Nucleus accumbens (tissue), 56 donors: ENCODE measurements around the gene CD69.
"Not testable (repeated sequence)": the region's sequence is repeated elsewhere in the genome, so short reads cannot be mapped to it uniquely, and the experiment has no call there.

ENCODE experiments used
- DNase-seq, 56 donors: peaks; one replicate each; lab custom pipeline; 2025; lab: John Stamatoyannopoulos, UW

CD69 gene

DNA sequence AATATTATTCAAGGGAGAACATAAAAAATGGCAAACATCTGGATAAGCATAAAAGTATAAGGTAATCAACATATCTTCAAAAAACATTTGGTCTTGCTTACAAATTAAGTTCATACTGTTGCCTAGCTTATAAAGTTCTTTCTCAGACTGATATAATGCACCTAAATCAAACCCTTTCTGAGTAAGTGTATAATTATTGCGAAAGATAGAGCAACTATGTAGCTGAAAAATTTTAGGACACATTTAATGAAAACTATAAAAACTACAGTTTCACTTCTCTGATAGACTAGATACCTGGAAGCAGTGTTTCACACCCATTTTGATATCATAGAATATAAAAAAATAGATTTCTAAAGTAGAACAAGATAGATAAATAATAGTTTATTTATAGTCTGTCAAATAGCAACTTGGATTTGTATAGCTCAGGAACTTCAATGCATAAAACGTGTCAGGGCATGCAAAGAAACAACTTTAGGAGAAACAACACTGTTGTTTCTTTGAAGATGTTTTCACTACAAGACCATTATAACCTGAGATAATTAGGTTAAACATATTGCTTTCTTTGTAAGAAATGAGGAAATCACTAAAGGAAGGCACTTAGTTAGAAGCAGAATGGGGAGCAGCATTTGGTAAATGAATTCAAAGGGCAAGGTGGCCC, 35.4 kb downstream of the CD69 start:
- DNase-seq = no peak

DNA sequence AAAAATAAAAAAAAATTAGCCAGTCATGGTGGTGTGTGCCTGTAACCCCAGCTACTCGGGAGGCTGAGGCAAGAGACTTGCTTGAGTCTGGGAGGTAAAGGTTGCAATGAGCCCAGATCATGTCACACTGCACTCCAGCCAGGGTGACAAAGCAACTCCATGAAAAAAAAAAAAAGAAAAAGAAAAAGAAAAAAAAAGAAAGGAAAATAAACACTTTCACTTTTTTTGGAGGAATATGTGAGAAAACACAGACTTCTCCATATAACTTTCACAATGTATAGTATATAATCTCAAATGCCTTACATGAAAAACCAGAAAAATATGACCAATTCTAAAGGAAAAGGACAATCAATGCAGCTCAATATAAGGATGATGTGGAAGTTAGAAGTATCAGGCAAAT, 36.7 kb downstream of the CD69 start:
- no peak for DNase-seq

DNA sequence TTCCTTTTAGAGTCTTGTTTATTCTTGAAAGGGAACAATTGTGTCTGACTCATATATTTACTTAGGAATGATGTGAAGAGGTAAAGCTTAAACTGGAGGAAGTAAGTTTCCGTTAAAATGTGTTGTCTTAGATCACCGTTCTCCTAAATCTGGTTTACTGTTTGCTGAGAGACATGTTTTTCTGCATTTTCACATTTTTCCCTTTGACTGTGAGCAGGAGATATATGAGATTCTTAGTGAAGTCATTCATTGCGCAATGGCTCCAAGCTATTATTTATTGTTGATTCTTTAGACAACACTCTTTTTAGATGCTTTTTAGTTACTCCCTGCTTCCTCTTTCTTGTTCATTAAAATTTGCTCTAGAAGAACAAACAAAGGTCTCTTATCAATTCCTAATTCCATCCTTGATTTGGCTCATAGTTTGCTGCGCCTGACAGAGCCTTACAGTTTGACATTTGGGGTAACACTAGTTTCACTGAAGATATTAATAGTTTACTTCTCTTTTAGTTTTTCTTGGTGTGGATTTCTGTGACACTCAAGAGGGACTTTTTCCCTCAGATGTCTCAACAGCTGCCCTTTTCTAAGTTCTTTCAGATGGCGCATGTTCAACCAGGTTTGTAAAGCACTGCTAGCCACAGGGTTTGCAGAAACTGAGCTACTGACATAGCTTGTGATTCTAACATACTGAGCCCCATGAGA, 39.2 kb downstream of the CD69 start:
- no peak for DNase-seq

DNA sequence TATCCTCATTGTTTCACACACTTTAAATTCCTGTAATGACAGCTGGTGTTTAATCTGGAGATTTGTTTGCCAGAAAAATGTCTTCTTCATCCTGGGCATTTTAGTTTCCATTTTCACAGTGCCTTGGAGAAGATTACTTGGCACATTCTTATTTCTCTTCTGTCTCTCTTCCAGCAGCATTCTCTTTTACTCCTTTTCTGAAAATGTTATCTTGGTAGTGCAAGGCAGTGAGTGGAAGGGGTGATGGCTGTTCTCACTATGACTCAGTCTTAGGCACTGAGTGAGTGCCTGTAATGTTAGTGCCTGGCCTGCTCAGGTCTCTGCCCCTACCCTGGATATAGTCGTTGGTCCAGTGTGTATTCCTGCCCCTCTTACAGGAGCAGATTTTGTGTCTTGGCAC, 40.9 kb downstream of the CD69 start:
- DNase-seq = no peak

DNA sequence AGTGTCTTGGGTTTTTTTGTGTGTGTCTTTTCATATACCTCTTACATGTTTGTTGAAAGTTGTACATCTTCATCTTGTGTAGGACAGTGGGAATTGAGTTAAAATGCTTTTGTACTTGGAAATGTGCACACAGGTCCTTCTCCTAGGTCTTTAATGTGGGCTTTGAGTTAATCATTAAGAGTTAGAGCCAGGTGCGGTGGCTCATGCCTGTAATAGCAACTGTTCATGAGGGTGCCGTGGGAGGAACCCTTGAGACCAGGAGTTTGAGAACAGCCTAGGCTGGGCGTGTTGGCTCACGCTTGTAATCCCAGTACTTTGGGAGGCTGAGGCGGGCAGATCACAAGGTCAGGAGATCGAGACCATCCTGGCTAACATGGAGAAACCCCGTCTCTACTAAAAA, 41.7 kb downstream of the CD69 start:
- DNase-seq = no peak

DNA sequence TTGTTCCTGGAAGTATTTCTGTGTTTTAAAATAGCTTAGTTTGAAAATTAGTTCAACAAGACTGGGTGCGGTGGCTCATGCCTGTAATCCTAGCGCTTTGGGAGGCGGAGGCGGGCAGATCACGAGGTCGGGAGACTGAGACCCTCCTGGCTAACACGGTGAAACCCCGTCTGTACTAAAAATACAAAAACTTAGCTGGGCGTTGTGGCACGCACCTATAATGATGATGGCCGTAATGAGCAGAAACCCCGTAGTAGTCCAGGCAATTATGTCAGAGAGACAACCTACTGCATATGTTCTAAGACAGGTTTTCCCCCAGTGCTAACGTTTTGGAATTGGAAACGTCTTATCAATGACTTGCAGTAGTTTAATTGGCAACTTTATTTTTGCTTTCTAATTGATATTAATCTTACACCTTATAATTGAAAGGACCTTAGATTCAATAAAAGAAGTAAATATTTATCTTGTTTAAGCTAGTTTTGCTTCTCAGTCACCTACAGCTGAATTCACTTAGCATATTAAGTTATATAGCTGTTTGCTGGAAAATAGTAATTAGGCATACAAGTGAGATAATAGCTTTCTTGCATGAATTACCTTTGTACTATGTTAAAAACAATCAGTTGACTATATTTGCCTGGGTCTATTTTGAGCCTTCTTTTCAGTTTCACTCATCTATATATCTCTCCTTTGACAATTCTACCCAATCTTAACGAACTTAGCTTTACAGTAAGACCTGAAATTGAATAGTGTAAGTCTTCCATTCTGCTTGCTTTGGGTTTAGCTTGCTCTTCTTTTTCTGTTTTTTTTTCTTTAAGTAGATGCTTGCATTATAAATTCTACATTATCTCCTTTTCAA, 43.4 kb downstream of the CD69 start:
- DNase-seq = no peak

DNA sequence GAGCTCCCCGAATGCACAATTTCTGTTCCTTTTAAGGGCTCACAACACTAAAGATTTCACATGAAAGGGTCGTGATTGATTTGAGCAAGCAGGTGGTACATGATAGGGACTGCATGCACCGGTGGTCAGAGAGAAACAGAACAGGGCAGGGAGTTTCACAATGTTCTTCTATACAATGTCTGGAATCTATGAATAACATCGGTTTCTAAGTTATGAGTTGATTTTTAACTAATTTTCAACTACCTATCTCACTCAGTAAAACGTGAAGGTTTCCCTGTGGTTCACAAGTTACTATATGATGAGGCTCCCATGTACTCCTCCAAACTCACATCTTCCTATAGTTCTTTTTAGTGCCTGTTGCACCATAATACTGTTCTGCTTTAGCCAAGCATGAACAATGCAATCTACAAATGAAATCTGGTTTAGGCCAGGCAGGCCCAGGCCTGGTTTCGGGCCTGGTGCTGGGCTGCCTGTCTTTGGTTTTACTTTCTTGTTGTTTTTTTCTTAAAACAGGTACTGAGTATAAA, 47.6 kb downstream of the CD69 start:
- DNase-seq = not testable (repeated sequence)

DNA sequence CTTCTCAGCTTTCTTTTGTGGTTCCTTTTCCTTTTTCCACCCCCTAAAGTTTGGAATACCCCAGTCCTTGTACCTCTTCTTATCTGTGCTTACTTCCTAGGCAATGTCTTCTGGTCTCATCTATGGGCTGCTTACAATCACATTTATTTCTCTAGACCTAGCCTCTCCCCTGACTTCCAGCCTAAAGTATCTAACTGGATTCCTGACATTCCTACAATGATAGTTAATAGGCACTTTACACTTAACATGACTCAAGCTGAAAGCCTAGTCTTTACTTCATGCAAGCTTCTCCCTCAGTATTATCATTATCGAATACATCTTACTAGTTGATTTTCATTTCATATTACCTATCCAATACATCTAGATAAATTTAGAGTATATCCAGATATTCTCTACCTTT, 49.0 kb downstream of the CD69 start:
- DNase-seq = no peak

DNA sequence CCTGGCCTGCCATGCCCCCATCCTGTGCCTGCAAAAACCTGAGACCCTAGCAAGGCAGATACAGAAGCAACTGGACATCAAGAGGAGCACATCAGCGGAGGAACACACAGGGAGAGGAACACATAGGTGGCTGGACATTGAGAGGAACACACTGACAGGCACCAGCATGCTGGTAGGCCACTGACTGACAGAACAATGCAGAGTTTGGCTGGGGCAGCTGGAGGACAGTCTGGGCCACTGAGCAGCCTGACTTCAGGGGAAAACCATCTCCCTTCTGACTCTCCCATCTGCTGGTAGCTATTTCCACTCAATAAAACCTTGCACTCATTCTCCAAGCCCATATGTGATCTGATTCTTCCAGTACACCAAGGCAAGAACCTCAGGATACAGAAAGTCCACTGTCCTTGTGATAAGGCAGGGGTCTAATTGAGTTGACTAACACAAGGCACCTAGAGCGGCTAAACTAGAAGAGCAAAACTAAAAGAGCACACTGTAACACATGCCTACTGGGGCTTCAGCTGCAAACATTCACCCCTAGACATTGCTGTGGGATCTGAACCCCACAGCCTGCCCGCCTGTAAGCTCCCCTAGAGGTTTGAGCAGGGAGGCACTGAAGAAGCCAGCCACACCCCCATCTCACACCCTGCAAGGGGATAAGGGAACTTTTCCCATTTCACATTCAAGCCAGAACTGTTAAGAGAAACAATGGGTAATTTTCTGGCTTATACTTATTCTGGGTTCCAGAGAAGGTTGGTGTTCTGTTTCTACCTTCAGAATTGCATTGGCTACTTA, 49.9 kb downstream of the CD69 start:
- DNase-seq = no peak

DNA sequence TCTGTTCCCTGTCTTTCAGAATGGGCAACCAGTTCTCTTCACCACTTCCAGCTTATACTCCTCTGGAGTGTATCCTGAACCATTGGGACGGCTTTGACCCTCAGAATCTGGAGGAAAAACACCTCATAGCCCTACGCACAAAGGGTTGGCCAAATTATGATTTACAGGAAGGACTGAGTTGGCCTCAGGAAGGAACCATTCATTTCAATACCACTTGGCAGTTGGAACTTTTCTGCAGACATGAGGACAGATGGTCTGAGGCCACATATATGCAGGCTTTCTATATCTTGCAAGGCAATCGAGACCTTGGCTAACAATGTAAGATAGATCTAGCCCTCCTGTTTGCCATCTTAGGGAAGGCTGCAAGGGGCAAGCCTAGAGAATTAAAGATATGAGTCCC, 51.8 kb downstream of the CD69 start:
- no peak for DNase-seq

DNA sequence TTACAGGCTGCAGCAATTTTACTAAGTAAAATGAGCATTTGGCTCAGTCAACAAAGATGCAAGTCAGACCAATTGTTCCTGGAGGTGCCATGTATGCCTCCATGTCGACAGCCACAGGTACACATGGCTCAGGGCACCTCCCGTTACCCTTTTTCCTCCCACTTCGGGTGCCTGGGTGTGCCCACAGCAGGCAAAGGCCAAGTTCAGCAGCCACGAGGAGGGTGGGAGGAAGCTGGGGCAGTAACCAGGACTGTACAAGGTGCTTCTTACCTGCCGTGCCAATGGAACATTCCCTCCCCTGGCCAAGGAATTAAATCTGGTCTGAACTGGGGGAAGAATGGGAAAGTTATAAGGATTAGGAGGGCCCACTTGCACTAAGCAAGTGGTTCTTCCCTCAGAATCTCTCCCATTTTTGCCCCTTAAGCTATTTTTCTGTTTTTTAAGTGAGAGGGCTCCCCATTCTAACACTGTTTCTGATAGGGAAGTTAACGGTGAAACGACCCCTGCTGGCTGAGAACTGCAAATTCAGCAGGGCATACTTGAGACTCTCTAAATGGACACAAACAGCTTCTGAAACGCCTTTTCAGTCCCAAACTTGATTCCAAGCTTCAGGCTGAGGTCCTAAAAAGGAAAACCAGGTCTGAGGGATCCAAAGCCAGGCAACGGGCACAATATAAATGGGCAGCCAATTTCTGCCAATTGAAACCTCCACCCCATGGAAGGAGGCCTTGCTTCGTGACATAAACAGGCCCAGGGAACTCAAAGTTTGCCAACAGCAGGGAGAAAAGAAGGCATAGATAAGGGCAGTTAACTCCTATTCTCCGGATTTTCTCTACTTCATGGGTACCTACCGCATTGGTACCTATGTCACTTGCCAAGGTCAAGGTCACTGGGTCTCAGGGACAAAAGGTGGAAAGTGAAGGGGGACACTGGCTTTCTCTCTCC, 52.6 kb downstream of the CD69 start:
- peak in 24 of 56 donors; percentile 0 to 50 (median 6) for DNase-seq

DNA sequence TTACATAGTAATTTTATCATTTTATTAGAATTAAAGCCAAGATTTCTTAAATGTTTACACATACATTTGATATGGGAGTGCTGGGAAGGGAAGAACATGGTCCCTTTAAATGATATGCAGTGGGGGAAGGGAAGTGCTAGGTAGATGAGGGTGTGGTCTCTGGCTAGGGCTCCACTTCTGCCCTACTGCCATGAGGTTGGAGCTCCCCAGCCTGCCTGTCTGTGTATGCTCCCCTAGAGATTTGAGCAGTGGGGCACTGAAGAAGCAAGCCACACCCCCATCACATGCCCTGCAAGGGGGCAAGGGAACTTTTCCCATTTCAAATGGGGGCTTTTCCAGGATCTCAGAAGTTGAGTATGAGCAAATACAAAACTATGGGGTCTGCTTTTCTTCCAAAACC, 53.3 kb downstream of the CD69 start:
- no peak for DNase-seq

DNA sequence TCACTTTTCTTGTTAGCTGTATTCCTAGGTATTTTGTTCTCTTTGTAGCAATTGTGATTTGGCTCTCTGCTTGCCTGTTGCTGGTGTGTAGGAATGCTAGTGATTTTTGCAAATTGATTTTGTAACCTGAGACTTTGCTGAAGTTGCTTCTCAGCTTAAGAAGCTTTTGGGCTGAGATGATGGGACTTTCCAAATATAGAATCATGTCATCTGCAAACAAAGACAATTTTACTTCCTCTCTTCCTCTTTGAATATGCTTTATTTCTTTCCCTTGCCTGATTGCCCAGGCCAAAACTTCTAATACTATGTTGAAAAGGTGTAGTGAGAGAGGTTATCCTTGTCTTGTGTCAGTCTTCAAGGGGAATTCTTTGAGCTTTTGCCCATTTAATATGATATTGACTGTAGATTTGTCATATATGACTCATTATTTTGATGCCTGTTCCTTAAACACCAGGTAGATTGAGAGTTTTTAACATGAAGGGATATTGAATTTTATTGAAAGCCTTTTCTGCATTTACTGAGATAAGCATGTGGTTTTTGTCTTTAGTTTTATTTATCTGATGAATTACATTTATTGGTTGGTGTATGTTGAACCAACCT, 54.5 kb downstream of the CD69 start:
- DNase-seq = no peak

DNA sequence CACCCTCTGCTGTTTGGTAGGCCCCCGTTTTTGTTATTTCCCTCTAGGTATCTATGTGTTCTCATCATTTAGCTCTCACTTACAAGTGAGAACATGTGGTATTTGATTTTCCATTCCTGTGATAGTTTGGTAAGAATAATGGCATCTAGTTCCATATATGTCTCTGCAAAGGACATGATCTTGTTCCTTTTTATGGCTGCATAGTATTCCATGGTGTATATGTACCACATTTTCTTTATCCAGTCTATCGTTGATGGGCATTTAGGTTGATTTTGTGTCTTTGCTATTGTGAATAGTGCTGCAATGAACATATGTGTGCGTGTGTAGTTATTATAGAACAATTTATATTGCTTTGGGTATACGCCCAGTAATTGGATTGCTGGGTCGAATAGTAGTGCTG, 56.1 kb downstream of the CD69 start:
- not testable (repeated sequence) for DNase-seq
